ENCODE results near the gene CXCR5. TPM values are rescaled to one million over a fixed set of nuclear protein-coding genes. Genes with fewer than 3 reads are reported as not detected.

CXCR5 gene
- total RNA-seq, 1 experiment from 2014 or later: not detected

GRCh38 chr11:118870396-118871343 is 13.0 kb upstream of the CXCR5 start:
- Histone ChIP-seq H3K79me2 (ENCODE audit: low read length) (no peaks in the 10 kb centered on the region), H3K4me3 (ENCODE audit: low read length) (peak overlapping the region; percentile 27; the same call in 1 of the 2 replicates), H3K27ac (ENCODE audit: low read length) (peak overlapping the region; percentile 21; the same call in 1 of the 2 replicates), H3K9me2 (replicated peaks; ENCODE audit: low read length) (no peaks in the 10 kb centered on the region), H3K9me3 (ENCODE audit: low read length) (no peaks in the 10 kb centered on the region), H3K36me3 (ENCODE audit: low read depth, low read length) (no peaks in the 10 kb centered on the region), H4K20me1 (ENCODE audit: low read length) (no peaks in the 10 kb centered on the region), H3K4me2 (ENCODE audit: low read length) (peak overlapping the region; percentile 70), H2AFZ (ENCODE audit: low read length) (peak overlapping the region; percentile 82), H3K9ac (ENCODE audit: low read length) (no peak overlapping the region), H3K27me3 (ENCODE audit: low read length) (no peaks in the 10 kb centered on the region), H3F3A (ENCODE audit: low read length, unreplicated experiment) (no peaks in the 10 kb centered on the region), H3K4me1 (ENCODE audit: insufficient read depth, low read length) (peaks cover 12% of the 10 kb centered on the region)
- CTCF ChIA-PET: interaction anchor here (1.3 to 1.5 kb wide), 2 partner anchors 57 to 181 kb away, joined by 3 to 6 read pairs; no protein-coding TSS in a partner anchor
- ATAC-seq (peak; percentile 64), DNase-seq (no peak)
- no TSS peak for BruUV-seq (replicated peaks)
- POLR2A ChIA-PET (ENCODE audit: unreplicated experiment): interaction anchor here (0.6 to 0.7 kb wide), 2 partner anchors 51 to 80 kb away, joined by 3 to 4 read pairs; partner anchors contain the start of gene DDX6
- TF ChIP-seq, protein P1, sequence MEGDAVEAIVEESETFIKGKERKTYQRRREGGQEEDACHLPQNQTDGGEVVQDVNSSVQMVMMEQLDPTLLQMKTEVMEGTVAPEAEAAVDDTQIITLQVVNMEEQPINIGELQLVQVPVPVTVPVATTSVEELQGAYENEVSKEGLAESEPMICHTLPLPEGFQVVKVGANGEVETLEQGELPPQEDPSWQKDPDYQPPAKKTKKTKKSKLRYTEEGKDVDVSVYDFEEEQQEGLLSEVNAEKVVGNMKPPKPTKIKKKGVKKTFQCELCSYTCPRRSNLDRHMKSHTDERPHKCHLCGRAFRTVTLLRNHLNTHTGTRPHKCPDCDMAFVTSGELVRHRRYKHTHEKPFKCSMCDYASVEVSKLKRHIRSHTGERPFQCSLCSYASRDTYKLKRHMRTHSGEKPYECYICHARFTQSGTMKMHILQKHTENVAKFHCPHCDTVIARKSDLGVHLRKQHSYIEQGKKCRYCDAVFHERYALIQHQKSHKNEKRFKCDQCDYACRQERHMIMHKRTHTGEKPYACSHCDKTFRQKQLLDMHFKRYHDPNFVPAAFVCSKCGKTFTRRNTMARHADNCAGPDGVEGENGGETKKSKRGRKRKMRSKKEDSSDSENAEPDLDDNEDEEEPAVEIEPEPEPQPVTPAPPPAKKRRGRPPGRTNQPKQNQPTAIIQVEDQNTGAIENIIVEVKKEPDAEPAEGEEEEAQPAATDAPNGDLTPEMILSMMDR (conservative IDR thresholded peaks at IDR 0.05; ENCODE audit: low read depth, low read length): 0 out of 2 replicates have a peak, but pooled peaks have one; percentile 12
- no peak for TF ChIP-seq EZH2phosphoT487 (IDR thresholded peaks at IDR 0.05; ENCODE audit: borderline replicate concordance, low read length)
- intact Hi-C loops (cut with micrococcal nuclease): no loop called here

DNA sequence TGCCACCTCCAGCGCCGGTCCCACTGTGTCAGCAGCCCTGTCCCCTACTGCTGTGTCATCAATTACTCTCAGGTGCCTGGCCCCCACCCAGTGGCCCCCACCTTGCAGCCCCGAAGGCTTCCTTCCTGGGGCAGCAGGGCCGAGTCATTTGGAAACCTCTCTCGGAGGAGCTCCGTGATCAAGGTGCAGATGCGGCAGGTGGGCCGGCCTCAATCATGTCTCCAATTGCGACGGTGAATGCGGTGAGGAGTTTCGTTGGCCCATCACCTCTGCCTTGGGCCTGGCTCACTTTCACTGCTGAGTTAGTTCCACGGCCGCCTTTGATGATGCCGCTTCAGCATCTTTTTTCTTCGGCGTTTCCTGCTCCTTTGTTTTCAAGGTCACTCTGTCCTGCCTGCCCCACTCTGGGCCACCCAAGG is 11.3 kb upstream of the CXCR5 start:
- H3K36me3 ChIP-seq (ENCODE audit: low read depth, low read length): no peaks in the 10 kb centered on the region
- H4K20me1 ChIP-seq (ENCODE audit: low read length): no peaks in the 10 kb centered on the region
- no peaks in the 10 kb centered on the region for H3K9me3 ChIP-seq (ENCODE audit: low read length)
- H3K9me2 ChIP-seq (replicated peaks; ENCODE audit: low read length): no peaks in the 10 kb centered on the region
- peaks cover 12% of the 10 kb centered on the region for H3K4me1 ChIP-seq (ENCODE audit: insufficient read depth, low read length)
- H3K4me3 ChIP-seq (ENCODE audit: low read length): no peak overlapping the region
- no peak overlapping the region for H2AFZ ChIP-seq (ENCODE audit: low read length)
- POLR2A ChIA-PET (ENCODE audit: unreplicated experiment): no interaction called here
- DNase-seq (no peak), ATAC-seq (no peak)
- no peaks in the 10 kb centered on the region for H3K27me3 ChIP-seq (ENCODE audit: low read length)
- CTCF ChIA-PET: no interaction called here
- no TSS peak for BruUV-seq (replicated peaks)
- H3K9ac ChIP-seq (ENCODE audit: low read length): no peak overlapping the region
- H3K79me2 ChIP-seq (ENCODE audit: low read length): no peaks in the 10 kb centered on the region
- H3K27ac ChIP-seq (ENCODE audit: low read length): no peak overlapping the region
- intact Hi-C loops (cut with micrococcal nuclease): no loop called here
- TF ChIP-seq EZH2phosphoT487 (IDR thresholded peaks at IDR 0.05; ENCODE audit: borderline replicate concordance, low read length) (no peak), EZH2 (IDR thresholded peaks at IDR 0.05; ENCODE audit: low read length, unreplicated experiment) (no peak)
- TF ChIP-seq, protein P1 (conservative IDR thresholded peaks at IDR 0.05; ENCODE audit: low read depth, low read length): no peak
- H3F3A ChIP-seq (ENCODE audit: low read length, unreplicated experiment): no peaks in the 10 kb centered on the region
- H3K4me2 ChIP-seq (ENCODE audit: low read length): no peak overlapping the region

DNA sequence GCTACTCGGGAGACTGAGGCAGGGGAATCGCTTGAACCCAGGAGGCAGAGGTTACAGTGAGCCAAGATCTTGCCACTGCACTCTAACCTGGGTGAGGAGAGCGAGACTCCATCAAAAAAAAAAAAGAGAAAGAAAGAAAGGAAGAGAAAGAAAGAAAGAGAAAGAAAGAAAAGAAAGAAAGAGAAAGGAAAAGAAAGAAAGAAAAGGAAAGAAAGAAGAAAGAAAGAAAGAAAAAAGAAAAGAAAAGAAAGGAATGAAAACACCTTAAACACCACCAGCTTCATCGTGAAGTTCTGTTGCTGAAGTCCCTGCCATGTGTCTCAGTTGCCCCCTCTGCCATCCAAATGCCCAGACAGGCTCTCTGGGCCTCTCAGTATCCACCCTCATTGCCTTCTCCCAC is 9.9 kb upstream of the CXCR5 start:
- H3K4me1 ChIP-seq (ENCODE audit: insufficient read depth, low read length): peaks cover 12% of the 10 kb centered on the region
- ChIA-PET POLR2A (ENCODE audit: unreplicated experiment) (no interaction called here), CTCF (no interaction called here)
- ATAC-seq (no peak), DNase-seq (no peak)
- no peaks in the 10 kb centered on the region for H3K9me2 ChIP-seq (replicated peaks; ENCODE audit: low read length)
- no peak overlapping the region for H3K4me2 ChIP-seq (ENCODE audit: low read length)
- no peaks in the 10 kb centered on the region for H3K36me3 ChIP-seq (ENCODE audit: low read depth, low read length)
- intact Hi-C loops (cut with micrococcal nuclease): no loop called here
- H3K27ac ChIP-seq (ENCODE audit: low read length): no peak overlapping the region
- TF ChIP-seq EZH2phosphoT487 (IDR thresholded peaks at IDR 0.05; ENCODE audit: borderline replicate concordance, low read length): no peak
- TF ChIP-seq EZH2 (IDR thresholded peaks at IDR 0.05; ENCODE audit: low read length, unreplicated experiment): no peak
- H3K9ac ChIP-seq (ENCODE audit: low read length): no peak overlapping the region
- no peaks in the 10 kb centered on the region for H4K20me1 ChIP-seq (ENCODE audit: low read length)
- no peak overlapping the region for H3K4me3 ChIP-seq (ENCODE audit: low read length)
- no peak overlapping the region for H2AFZ ChIP-seq (ENCODE audit: low read length)
- H3K79me2 ChIP-seq (ENCODE audit: low read length): no peaks in the 10 kb centered on the region
- H3F3A ChIP-seq (ENCODE audit: low read length, unreplicated experiment): no peaks in the 10 kb centered on the region
- no TSS peak for BruUV-seq (replicated peaks)
- no peaks in the 10 kb centered on the region for H3K9me3 ChIP-seq (ENCODE audit: low read length)
- H3K27me3 ChIP-seq (ENCODE audit: low read length): no peaks in the 10 kb centered on the region
